ENCODE data around the gene KIAA0408.

GRCh38 chr6:127452803-127453202 lies 6.4 kb downstream of the KIAA0408 start:
- TF ChIP-seq CTCF (conservative IDR thresholded peaks at IDR 0.05 in 1 of 2, IDR thresholded peaks at IDR 0.05 in 1 of 2; ENCODE audit: extremely low read depth in 1 of 2, insufficient read depth in 1 of 2, low read depth in 1 of 2, low read length in 2 of 2): no peak
- no peak for TF ChIP-seq EZH2 (IDR thresholded peaks at IDR 0.05; ENCODE audit: borderline replicate concordance, low read length)
